HG03175 (cell line): ENCODE results near the gene SULF2.

Experiments used
- ATAC-seq: cut with Tn5 transposase; IDR thresholded peaks from one replicate; pipeline ENCODE4 v1.9.1; 2021; ENCODE audit warnings: mild to moderate bottlenecking, moderate library complexity; ENCODE audit not compliant: unreplicated experiment

SULF2 gene

GRCh38 chr20:47765271-47765670 is 20.0 kb downstream of the SULF2 start:
- ATAC-seq, result no peak

GRCh38 chr20:47764154-47764733 is 21.0 kb downstream of the SULF2 start:
- ATAC-seq, result no peak

GRCh38 chr20:47762699-47763268 is 22.5 kb downstream of the SULF2 start:
- ATAC-seq, result no peak

GRCh38 chr20:47761482-47762047 is 23.7 kb downstream of the SULF2 start:
- ATAC-seq, result no peak

GRCh38 chr20:47760686-47761481 is 24.4 kb downstream of the SULF2 start:
- ATAC-seq, result no peak

- no peak for ATAC-seq
These were observed 26.5 kb downstream of the SULF2 start for GRCh38 chr20:47758517-47759450.

- no peak for ATAC-seq
These were observed 27.9 kb downstream of the SULF2 start for GRCh38 chr20:47757145-47758035.

- ATAC-seq, result no peak
These were observed 30.2 kb downstream of the SULF2 start for GRCh38 chr20:47754946-47755652.

- no peak for ATAC-seq
These were observed 30.9 kb downstream of the SULF2 start for GRCh38 chr20:47754388-47754715.

- ATAC-seq, result no peak
These were observed 31.5 kb downstream of the SULF2 start for GRCh38 chr20:47753576-47754387.

- no peak for ATAC-seq
These were observed 33.8 kb downstream of the SULF2 start for GRCh38 chr20:47751449-47751848.

GRCh38 chr20:47749339-47749738 is 35.9 kb downstream of the SULF2 start:
- no peak for ATAC-seq

GRCh38 chr20:47748823-47749222 is 36.5 kb downstream of the SULF2 start:
- ATAC-seq, result no peak

- ATAC-seq, result no peak
These were observed 37.2 kb downstream of the SULF2 start for GRCh38 chr20:47748069-47748468.

GRCh38 chr20:47747669-47748031 is 37.6 kb downstream of the SULF2 start:
- no peak for ATAC-seq

- ATAC-seq, result no peak
These were observed 40.5 kb downstream of the SULF2 start for GRCh38 chr20:47744803-47745202.

GRCh38 chr20:47743671-47744070 is 41.6 kb downstream of the SULF2 start:
- no peak for ATAC-seq
